ENCODE measurements around the gene CTCF.

CTCF gene

DNA sequence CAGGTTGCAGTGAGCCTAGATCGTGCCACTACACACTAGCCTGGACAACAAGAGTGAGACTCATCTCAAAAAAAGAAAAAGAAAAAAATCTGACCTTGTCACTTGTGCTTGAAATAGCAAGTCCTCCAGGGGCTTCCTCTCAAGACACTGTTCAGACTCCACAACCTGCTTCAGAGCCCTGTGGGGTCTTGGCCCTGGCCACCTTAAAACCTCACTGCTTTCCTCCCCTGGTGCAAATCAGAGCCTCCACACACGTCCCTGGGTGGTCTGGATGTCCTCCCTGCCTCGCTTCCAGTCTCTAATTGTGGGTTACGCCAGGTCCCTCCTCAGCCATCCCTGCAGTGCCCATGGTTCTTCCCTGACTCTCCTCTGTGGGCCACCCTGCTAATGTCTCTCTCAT lies 93.0 kb downstream of the CTCF start:
- DNase-seq: no peak

DNA sequence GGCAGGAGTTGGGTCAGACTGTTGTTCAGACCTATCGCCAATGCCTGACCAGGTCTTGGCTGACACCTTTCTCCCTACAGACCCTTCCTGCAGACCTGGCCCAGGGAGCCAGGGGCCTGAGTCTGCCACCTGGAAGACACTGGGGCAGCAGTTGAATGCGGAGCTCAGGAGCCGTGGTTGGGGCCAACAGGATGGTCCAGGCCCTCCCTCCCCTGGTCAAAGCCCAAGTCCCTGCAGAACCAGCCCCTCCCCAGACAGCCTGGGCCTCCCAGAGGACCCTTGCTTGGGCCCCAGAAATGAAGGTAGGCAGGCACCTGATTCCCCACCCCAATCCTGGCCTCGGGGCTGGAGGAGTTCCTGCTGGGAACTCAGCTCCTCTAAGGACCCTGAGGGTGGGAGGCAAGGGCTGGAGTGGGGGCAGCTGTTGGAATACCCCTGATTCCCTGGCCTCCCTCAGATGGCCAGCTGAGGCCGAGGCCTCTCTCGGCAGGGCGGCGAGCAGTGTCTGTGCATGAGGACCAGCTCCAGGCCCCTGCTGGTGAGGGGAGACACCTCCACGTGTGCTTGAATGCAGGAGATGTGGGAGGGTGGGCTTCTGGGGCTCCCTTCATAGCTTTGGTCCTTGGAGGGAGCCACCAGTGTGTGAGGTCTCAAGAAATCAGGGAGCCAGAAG lies 94.2 kb downstream of the CTCF start:
- DNase-seq: no peak

DNA sequence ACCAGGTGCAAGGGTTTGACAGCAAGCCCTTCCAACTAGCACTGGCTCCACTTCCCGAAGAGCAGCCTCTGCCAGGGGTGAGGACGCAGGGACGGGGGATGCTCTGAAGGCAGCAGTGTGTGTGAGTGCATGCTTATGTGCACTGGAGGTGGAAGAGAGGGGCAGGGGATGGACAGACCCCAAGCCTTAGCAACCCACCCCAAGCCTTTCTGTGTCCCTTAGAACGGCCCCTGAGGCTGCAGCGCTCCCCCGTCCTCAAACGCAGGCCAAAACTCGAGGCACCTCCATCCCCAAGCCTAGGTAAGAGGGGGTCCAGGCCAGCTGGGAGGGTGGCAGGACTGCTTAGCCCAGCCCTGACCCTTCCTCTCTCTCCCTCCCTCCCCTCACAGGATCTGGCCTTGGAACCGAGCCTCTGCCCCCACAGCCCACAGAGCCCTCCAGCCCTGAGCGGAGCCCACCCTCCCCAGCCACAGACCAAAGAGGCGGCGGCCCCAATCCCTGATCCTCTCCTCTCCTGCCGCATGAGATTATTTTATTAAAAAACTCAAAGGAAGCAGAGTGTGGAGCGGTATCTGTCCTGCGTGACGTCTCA lies 94.8 kb downstream of the CTCF start:
- no peak for DNase-seq

DNA sequence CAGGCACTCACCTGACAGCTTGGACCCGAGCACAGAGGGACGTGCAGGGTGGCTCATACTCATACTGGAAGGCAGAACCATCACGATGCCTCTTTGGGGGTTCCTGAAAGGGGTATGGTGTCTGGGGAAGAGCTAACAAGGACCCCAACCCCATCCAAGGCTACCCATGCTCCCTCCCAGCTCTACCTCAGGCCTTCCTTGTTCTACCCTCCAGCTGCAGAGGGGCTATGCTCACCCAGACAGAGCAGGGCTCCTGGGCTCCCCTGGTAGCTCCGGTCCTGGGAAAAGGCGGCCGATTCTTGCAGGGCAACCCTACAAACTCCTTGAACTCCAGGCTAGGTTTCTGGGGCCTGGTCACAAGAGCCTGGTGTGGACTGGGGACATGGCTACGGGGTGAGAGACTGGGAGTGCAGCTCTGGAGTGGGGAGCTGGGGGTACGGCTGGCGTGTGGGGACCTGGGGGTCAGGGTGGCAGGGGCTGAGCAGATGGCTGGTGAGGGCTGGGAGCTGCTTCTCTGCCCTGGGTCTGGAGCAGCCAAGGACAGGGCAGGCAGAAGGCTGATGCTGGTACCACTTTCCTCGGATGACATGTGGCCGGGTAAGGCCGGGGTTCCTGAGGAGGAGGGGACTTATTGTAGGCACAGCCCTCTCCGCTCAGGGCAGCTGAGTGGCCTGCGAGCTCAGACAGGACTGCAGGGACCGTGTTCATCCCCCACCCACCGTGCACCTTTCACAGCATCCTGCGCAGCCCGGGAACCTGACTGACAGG lies 95.6 kb downstream of the CTCF start:
- DNase-seq: no peak

DNA sequence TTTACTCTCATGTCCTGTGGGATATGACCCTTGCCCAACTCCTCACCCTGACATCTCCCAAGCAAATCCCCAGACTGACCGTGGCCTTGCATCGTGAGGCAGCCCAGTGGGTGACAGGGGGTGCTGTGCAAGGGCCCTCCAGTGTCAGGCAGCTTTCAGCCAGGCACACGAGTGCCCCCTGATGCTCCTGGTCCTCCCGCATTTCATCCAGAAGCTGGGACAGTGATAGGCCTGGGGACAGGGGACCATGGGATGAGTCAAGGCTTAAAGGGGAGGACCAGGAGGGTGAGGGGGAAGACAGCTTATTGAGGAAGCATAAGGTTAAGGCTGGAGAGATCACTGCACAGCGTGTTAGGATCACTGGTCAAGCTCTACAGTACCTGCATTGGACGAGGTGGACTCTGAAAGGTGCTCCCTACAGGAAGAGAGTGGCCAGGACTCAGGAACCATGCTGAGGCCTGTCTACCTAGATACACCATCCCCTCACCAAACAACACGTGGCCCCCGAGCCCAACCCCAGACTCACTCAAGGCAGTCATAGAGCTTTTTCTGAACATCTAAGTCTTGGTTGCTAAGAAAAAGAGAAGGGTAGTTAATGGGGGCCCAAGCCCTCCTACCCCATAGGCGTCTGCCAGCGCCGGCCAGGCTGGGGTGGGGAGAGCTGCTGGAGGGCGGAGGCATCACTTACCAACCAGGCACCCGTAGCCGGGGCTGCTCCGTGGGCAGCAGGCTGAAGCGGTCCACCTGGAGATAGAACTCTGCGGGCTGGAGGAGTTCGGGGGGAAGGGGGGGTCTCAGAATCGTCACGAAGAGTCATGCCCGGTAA lies 96.7 kb downstream of the CTCF start:
- no peak for DNase-seq

- peak; percentile 86 to 89 for DNase-seq
These were observed 97.6 kb downstream of the CTCF start, which contains the start of gene ACD for GRCh38 chr16:67659675-67660563. TSS of gene ACD (minus strand) at chr16:67660260. CDS start at chr16:67660220, 40 bp downstream.

GRCh38 chr16:67660564-67661028 lies 98.3 kb downstream of the CTCF start, which contains the start of gene PARD6A:
TSS of gene PARD6A (plus strand) at chr16:67660960. CDS start at chr16:67661039, 79 bp downstream.
- peak; percentile 88 to 93 for DNase-seq

DNA sequence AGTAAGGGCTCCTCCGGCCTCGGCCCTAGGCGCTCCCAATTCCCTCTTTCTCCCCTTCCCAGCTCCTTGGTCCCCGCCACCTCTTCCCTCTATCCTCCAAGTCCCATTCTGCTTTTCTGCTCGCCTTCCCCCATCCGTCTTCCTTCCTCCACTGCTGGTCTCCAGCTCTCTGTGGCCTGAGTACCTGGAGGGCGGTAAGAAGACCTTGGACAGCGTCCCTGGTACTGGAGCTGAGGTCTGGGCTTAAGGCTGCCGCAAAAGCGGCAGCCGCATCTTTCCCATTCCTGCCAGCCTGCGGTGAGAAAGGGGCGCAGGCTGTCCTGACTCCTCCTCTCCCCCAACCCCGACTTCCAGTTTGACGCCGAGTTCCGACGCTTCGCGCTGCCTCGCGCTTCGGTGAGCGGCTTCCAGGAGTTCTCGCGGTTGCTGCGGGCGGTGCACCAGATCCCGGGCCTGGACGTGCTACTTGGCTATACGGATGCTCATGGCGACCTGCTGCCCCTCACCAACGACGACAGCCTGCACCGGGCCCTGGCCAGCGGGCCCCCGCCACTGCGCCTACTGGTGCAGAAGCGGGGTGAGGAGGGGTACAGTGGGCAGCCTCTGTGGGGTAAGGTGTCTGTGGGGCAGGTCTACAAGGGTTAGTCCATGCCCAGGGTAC lies 98.9 kb downstream of the CTCF start:
- no peak for DNase-seq

- DNase-seq: no peak
These were observed 99.7 kb downstream of the CTCF start for GRCh38 chr16:67661886-67662652.

GRCh38 chr16:67662653-67663010 lies 100.3 kb downstream of the CTCF start:
- DNase-seq: no peak

GRCh38 chr16:67663151-67663876 lies 101.0 kb downstream of the CTCF start:
- no peak for DNase-seq

- no peak for DNase-seq
These were observed 101.5 kb downstream of the CTCF start for GRCh38 chr16:67663877-67664222.

DNA sequence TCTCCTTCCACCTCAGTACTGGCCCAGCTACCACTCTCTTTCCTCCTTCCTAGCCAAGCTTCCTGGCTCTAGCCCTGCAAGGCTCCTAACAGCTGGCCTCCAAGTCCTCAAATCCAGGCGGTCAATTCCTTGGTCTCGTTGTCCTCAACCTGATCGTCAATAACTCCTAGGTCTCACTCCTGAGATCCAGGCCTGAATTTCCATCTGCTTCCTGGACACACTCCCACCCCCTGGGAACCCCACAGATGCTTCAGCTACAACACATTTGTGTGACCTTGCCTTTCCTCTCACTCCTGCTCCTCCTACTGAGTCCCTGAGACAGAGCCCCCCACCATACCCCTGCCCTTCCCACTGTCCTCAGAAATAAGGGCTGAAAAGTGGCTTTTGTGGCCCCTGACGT lies 101.9 kb downstream of the CTCF start:
- no peak for DNase-seq

DNA sequence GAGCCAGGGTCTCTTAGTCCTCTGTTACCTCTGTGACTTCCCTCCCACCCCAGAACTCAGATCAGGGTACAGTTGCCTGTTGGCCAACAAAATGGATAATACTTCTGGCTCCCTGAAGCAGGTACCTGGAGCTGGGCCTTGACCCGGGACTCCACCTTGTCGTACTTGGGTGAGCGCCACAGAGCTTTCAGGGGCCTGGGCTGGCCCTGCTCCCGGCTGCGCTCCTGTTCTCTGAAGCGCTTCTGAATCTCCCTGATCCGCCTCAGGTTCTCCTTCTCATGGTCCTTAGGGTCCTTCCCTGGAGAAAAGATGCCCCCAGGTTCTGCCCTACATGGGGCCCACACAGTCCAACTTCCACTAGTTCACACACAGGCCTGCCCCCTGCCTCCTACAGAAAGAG lies 102.5 kb downstream of the CTCF start:
- DNase-seq: no peak

DNA sequence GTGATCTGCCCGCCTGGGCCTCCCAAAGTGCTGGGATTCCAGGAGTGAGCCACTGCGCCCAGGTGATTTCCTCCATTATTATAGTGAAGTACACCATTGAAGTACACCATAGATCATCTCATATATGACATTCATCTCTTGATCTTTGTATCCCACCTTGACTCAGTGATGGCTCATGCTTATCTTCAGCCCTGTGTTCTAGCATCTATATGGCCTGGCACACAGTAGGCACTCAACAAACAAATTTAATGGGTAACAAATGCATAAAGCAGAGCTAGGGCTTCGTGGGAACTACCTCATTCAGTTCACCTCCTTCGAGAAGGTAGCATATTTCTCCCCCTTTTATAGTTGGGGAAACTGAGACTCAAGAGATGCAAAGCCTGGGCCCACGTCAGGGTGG lies 103.3 kb downstream of the CTCF start:
- DNase-seq: no peak

GRCh38 chr16:67666032-67666551 lies 103.8 kb downstream of the CTCF start:
- no peak for DNase-seq

DNA sequence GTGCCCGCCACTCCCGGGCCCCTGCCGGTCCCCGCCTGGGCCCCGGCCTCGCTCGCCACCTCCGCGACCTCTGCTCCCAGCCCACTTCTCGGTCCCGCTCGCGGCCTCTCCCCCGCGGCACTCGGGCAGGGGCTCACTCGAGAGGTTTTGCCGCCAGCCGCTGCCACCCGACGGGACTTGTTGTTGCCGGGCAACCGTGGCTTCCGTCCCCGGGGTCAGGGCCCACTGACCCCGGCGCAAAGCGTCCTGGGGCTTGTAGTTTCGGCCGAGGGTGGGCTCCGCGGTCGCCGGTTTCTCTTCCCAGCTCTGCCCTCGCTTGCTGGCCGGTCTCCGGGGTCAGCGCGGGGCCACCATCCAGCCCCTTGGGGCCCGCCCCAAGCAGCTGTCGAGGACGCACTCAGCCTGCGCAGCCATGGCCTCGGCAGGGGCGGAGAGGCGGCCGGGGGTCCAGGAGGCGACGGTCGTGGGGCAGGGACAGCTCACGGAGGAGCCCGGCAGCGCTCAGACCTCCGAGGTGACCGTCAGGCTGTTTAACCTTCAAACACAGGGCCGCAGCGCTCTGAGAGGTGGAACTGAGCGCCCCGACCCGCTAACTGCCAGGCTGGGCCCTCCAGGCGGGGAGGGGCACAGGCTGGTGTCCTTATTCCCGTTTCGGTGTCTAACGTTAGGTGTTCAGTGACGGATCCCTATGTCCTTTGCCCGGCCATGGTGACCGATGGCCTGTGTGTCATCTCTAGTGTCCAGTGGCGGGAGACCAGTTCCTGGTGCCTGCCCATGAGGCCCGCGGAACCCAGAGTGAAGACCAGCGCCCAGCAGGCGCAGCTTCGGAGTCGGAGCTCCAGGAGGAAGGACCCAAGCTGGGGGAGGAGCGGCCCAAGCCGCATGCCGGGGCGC lies 104.5 kb downstream of the CTCF start, which contains the start of the genes C16orf86 and ENKD1:
TSS of gene C16orf86 (plus strand) at position 256 of the 894 bp plus-strand sequence. CDS start at position 413, 157 bp downstream.
TSS of gene ENKD1 (minus strand) at position 192 of the 894 bp plus-strand sequence. CDS start 308 bp downstream, outside the sequence.
- peak; percentile 72 to 74 for DNase-seq

DNA sequence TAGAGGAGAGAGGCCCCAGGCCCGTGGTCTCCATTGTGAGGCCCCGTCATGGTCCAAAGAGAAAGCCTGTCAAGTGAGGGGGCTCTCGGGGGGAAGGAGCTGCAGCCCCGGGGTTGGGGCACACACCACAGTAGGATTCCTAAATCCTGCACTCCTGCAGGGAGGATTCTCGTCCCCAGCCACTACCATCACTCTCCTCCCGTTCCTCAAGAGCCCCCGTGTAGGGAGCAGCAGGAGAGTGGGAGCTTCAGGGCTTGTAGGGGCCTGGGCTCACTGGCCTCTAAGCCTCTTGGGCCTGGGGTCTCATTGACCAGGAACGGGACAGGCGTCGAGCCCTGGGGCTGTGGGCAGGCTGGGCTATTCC lies 105.1 kb downstream of the CTCF start:
- DNase-seq: no peak

Data from activated CD4-positive, alpha-beta T cell treated with anti-CD3 and anti-CD28 coated beads, Interleukin-2, amount 50 U/mL, for 4 hours (primary cell).